Measurements from ENCODE around the gene SCLT1. TPM values are rescaled to one million over a fixed set of nuclear protein-coding genes. Genes with fewer than 3 reads are reported as not detected.

The SCLT1 gene
- total RNA-seq, 1 experiment from 2014 or later, result 13.3 TPM

DNA sequence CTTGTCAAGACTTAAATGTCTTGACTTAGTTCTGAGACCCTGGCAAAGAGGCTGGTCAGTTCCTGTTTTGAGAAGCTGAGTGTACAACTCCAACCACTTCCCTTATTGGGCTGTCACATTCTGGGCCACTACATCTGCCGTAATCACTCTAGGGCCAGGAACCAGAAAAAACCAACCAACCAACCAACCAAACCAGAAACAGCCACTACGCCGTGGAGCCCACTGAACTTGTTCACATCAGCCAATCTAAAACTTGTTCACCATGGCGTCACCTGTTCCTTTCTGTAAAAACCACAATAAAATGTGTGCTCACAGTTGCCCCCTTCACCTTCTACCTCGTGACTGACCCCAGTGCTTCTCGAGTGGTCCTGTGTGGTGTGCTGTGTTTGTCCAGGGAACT, 176.5 kb downstream of the SCLT1 start:
- H3K27me3 ChIP-seq (ENCODE audit: insufficient read depth, low read length), result no peaks in the 10 kb centered on the region
- H3K4me3 ChIP-seq (replicated peaks in 1 of 2; ENCODE audit: low read depth in 1 of 2, low read length in 2 of 2), result no peak overlapping the region
- H3K4me2 ChIP-seq (ENCODE audit: low read length), result no peak overlapping the region
- H3K36me3 ChIP-seq (ENCODE audit: control insufficient read depth in 1 of 2, insufficient read depth in 2 of 2, low read length in 2 of 2), result no peaks in the 10 kb centered on the region
- CTCF ChIA-PET, result no interaction called here
- POLR2A ChIA-PET, result no interaction called here
- no peaks in the 10 kb centered on the region for H3K4me1 ChIP-seq (ENCODE audit: control insufficient read depth in 1 of 2, insufficient read depth in 2 of 2, low read length in 2 of 2)
- no peaks in the 10 kb centered on the region for H3K9me2 ChIP-seq (ENCODE audit: insufficient read depth)
- intact Hi-C loops (cut with micrococcal nuclease), result no loop called here
- 0 out of 2 replicates have a peak, but pooled peaks cover 5% of the 10 kb centered on the region for H4K20me1 ChIP-seq (ENCODE audit: insufficient read depth)
- no peaks in the 10 kb centered on the region for H3K79me2 ChIP-seq (ENCODE audit: insufficient read depth, low read length)
- no peaks in the 10 kb centered on the region for H3K9me3 ChIP-seq (ENCODE audit: control insufficient read depth in 1 of 2, insufficient read depth in 1 of 2, low read depth in 1 of 2, low read length in 2 of 2)
- no peak overlapping the region for H3K9ac ChIP-seq (ENCODE audit: low read length)
- H2AFZ ChIP-seq (ENCODE audit: low read depth, low read length, poor library complexity, severe bottlenecking), result no peak overlapping the region
- DNase-seq (ENCODE audit: low read depth, low spot score) (no peak), ATAC-seq (no peak)
- RAD21 ChIA-PET (ENCODE audit: low non-redundant PET in 1 of 2, low total read pairs in 2 of 2, uncharacterized antibody in 2 of 2, unreplicated experiment in 2 of 2), result no interaction called here
- no TSS peak for BruUV-seq (replicated peaks)
- no peak for TF ChIP-seq ZFX (IDR thresholded peaks at IDR 0.05)
- no peak for TF ChIP-seq SIN3A (IDR thresholded peaks at IDR 0.05; ENCODE audit: low read depth)
- TF ChIP-seq, protein P1, sequence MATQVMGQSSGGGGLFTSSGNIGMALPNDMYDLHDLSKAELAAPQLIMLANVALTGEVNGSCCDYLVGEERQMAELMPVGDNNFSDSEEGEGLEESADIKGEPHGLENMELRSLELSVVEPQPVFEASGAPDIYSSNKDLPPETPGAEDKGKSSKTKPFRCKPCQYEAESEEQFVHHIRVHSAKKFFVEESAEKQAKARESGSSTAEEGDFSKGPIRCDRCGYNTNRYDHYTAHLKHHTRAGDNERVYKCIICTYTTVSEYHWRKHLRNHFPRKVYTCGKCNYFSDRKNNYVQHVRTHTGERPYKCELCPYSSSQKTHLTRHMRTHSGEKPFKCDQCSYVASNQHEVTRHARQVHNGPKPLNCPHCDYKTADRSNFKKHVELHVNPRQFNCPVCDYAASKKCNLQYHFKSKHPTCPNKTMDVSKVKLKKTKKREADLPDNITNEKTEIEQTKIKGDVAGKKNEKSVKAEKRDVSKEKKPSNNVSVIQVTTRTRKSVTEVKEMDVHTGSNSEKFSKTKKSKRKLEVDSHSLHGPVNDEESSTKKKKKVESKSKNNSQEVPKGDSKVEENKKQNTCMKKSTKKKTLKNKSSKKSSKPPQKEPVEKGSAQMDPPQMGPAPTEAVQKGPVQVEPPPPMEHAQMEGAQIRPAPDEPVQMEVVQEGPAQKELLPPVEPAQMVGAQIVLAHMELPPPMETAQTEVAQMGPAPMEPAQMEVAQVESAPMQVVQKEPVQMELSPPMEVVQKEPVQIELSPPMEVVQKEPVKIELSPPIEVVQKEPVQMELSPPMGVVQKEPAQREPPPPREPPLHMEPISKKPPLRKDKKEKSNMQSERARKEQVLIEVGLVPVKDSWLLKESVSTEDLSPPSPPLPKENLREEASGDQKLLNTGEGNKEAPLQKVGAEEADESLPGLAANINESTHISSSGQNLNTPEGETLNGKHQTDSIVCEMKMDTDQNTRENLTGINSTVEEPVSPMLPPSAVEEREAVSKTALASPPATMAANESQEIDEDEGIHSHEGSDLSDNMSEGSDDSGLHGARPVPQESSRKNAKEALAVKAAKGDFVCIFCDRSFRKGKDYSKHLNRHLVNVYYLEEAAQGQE (IDR thresholded peaks at IDR 0.05; ENCODE audit: low read depth), result no peak
- no peak for TF ChIP-seq EZH2 (IDR thresholded peaks at IDR 0.05)
- TF ChIP-seq, protein P2, sequence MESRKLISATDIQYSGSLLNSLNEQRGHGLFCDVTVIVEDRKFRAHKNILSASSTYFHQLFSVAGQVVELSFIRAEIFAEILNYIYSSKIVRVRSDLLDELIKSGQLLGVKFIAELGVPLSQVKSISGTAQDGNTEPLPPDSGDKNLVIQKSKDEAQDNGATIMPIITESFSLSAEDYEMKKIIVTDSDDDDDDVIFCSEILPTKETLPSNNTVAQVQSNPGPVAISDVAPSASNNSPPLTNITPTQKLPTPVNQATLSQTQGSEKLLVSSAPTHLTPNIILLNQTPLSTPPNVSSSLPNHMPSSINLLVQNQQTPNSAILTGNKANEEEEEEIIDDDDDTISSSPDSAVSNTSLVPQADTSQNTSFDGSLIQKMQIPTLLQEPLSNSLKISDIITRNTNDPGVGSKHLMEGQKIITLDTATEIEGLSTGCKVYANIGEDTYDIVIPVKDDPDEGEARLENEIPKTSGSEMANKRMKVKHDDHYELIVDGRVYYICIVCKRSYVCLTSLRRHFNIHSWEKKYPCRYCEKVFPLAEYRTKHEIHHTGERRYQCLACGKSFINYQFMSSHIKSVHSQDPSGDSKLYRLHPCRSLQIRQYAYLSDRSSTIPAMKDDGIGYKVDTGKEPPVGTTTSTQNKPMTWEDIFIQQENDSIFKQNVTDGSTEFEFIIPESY (IDR thresholded peaks at IDR 0.05; ENCODE audit: extremely low read depth, insufficient replicate concordance, low read length), result no peak
- TF ChIP-seq RAD21 (IDR thresholded peaks at IDR 0.05; ENCODE audit: low read depth), result no peak
- TF ChIP-seq CBX3 (IDR thresholded peaks at IDR 0.05; ENCODE audit: low read depth), result no peak
- no peak for TF ChIP-seq ZNF274 (IDR thresholded peaks at IDR 0.05; ENCODE audit: low read depth, low read length)
- TF ChIP-seq EZH2phosphoT487 (IDR thresholded peaks at IDR 0.05; ENCODE audit: borderline replicate concordance), result no peak
- no peak for TF ChIP-seq SRF (IDR thresholded peaks at IDR 0.05; ENCODE audit: low read depth)
- no peak overlapping the region for H3K27ac ChIP-seq (ENCODE audit: low read depth, low read length)

Measured in HCT116 (cell line).